Activated CD4-positive, alpha-beta T cell treated with anti-CD3 and anti-CD28 coated beads, Interleukin-2, amount 10 ng/mL, durations not matched to agents 24 days and 14 days (primary cell): ENCODE results near the gene SMU1. TPM values are rescaled to one million over a fixed set of nuclear protein-coding genes. Genes with fewer than 3 reads are reported as not detected.
"Not testable (repeated sequence)": the region's sequence is repeated elsewhere in the genome, so short reads cannot be mapped to it uniquely, and the experiment has no call there.

Experiments used
- DNase-seq: peaks from one replicate; pipeline ENCODE4 v3.0.0; 2022
- H3K27ac Mint-ChIP-seq: one replicate; pipeline ENCODE4 v1.8.0; 2022; ENCODE audit warnings: mild to moderate bottlenecking, mixed read lengths
- H3K27me3 Mint-ChIP-seq: one replicate; pipeline ENCODE4 v1.8.0; 2022; ENCODE audit warnings: mixed read lengths
- H3K36me3 Mint-ChIP-seq: one replicate; pipeline ENCODE4 v1.8.0; 2022; ENCODE audit warnings: low read depth, mild to moderate bottlenecking, mixed read lengths
- H3K4me1 Mint-ChIP-seq: one replicate; pipeline ENCODE4 v1.8.0; 2021; ENCODE audit warnings: mixed read lengths
- H3K4me3 Mint-ChIP-seq: one replicate; pipeline ENCODE4 v1.8.0; 2022; ENCODE audit warnings: mild to moderate bottlenecking, moderate library complexity, mixed read lengths
- H3K9me3 Mint-ChIP-seq: one replicate; pipeline ENCODE4 v1.8.0; 2021; ENCODE audit warnings: mixed read lengths
- intact Hi-C: fragments of 100-400 bp; cut with micrococcal nuclease; formaldehyde crosslinking; loops from one replicate; pipeline ENCODE4 v1.15.1; 2023
- total RNA-seq: library from RNA; stranded (reverse); gene quantifications from 2 replicates; pipeline ENCODE4 v1.2.3, GENCODE V29; 2022

SMU1 gene
- total RNA-seq, 1 donor from 2014 or later: 28.6 TPM

DNA sequence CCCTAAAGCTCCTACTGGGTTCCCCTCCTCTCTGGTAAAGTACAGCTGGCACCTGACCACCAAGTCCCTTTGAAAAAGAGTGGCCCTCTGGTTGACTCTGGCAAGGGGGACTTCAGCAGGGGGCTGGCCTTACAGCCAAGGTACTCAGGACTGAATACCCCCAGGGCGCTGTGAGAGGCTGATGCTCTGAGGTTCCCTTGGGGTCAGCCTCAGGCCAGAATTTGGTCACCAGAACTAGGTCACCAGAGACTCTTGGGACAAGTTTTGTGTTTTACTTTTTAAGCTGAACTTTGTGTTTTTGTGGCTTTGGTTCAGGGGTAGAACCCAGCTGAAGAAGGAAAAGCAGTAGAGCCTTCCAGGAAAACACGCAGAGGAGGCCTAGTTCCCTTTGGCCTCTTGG lies 23.3 kb upstream of the SMU1 start:
- intact Hi-C loops: no loop called here
- H3K4me3 Mint-ChIP-seq: no peak overlapping the region
- H3K27me3 Mint-ChIP-seq: no peaks in the 10 kb centered on the region
- H3K4me1 Mint-ChIP-seq: peaks cover 4% of the 10 kb centered on the region
- no peaks in the 10 kb centered on the region for H3K9me3 Mint-ChIP-seq
- no peak overlapping the region for H3K27ac Mint-ChIP-seq
- DNase-seq: no peak
- no peaks in the 10 kb centered on the region for H3K36me3 Mint-ChIP-seq

DNA sequence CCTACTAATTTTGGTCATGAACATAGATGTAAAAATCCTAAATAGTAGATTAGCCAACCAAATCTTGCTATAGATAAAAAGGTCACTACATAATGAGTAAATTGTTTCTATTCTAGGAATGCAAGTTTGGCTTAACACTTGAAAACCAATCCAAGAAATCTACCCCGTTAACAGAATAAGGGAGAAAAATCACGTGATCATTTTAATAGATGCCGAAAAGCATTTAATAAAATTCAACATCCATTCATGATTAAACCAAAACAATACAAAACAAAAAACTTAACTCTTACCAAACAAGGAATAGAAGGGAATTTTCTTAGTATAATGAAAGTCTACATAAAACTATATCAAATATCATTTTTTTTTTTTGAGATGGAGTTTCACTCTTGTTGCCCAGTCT lies 20.7 kb upstream of the SMU1 start:
- H3K36me3 Mint-ChIP-seq: peaks cover 3% of the 10 kb centered on the region
- no peak for DNase-seq
- H3K4me1 Mint-ChIP-seq: peaks cover 12% of the 10 kb centered on the region
- H3K9me3 Mint-ChIP-seq: no peaks in the 10 kb centered on the region
- no peak overlapping the region for H3K4me3 Mint-ChIP-seq
- intact Hi-C loops: no loop called here
- H3K27me3 Mint-ChIP-seq: no peaks in the 10 kb centered on the region
- H3K27ac Mint-ChIP-seq: no peak overlapping the region

DNA sequence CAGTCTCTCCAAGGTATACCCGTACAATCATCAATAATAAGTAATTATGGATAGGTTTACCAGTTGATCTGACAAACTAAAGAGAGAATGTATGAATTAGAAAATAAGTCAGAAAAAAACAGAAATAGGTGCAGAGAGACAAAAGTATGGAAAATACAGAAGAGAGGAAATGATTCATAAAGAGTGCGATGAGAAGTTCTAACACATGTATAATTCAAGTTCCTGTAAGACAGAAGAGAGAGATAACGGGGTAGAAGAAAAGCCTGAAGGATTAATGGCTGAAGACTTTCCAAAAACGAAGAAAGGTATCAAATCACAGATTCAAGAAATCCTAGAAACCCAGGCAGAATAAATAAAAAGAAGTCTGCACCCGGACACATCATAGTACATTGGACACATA lies 16.2 kb upstream of the SMU1 start:
- Mint-ChIP-seq H3K9me3 (peaks cover 7% of the 10 kb centered on the region), H3K36me3 (peaks cover 7% of the 10 kb centered on the region), H3K4me1 (peaks cover 14% of the 10 kb centered on the region), H3K27me3 (no peaks in the 10 kb centered on the region), H3K27ac (peak overlapping the region; percentile 48), H3K4me3 (peak overlapping the region; percentile 41)
- DNase-seq: no peak
- intact Hi-C loops: no loop called here

DNA sequence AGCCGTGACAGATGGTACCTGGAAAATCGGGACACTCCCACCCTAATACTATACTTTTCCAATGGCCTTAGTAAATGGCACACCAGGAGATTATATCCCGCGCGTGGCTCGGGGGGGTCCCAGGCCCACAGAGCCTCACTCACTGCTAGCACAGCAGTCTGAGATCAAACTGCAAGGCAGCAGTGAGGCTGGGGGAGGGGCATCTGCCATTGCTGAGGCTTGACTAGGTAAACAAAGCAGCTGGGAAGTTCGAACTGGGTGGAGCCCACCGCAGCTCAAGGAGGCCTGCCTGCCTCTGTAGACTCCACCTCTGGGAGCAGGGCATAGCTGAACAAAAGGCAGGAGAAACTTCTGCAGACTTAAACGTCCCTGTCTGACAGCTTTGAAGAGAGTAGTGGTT lies 9.2 kb upstream of the SMU1 start:
- not testable (repeated sequence) for H3K27me3 Mint-ChIP-seq
- H3K4me1 Mint-ChIP-seq: peaks cover 29% of the 10 kb centered on the region

DNA sequence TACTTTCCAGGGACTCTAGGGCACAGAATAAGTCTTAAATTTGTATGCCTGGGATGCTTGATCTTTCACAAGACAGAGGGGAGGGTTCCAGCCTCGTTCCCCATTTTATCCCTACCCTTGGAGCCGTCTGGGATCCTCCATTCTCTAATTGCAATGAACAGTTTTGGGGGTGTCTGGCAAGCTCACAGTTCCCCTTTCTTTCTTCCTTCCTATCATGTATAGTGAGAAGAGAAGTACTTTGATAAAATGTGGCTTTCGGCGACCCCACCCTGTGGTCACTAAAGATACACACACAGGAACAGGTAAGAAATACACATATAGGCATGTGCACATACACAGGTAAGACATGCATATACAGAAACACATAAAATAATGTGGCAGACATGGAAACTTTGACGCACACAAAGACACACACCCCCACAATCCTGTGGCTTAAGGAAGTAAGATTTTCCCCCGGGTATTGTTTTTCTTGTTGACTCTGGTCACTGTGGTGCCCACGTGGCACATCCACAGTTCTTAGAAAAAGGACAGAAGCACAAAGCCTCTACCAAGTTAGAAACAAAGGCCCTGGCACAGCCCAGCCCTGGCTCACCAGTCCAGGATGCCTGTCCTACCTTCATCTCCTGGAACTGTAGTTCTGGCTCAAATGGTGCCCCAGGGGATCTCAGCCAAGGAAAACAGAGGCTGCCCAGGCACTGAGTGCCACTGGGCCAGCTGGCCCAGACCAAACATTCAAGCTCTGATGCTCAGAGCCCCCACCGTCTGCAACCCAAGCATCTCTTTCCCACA lies 6.3 kb upstream of the SMU1 start:
- peak overlapping the region; percentile 74 for H3K4me3 Mint-ChIP-seq
- DNase-seq: peak; percentile 68
- no peaks in the 10 kb centered on the region for H3K36me3 Mint-ChIP-seq
- peaks cover 4% of the 10 kb centered on the region for H3K27me3 Mint-ChIP-seq
- H3K4me1 Mint-ChIP-seq: peaks cover 33% of the 10 kb centered on the region
- intact Hi-C loops: loop anchor here (5.0 kb wide), 1 partner anchor 35 kb away; no protein-coding TSS in a partner anchor
- H3K27ac Mint-ChIP-seq: peak overlapping the region; percentile 91
- no peaks in the 10 kb centered on the region for H3K9me3 Mint-ChIP-seq

More for the DNA sequence above, 9.2 kb upstream of the SMU1 start:
- peak; percentile 68 for DNase-seq
- H3K36me3 Mint-ChIP-seq, intact Hi-C loops, H3K27ac Mint-ChIP-seq, H3K9me3 Mint-ChIP-seq, H3K4me3 Mint-ChIP-seq: not testable (repeated sequence)

DNA sequence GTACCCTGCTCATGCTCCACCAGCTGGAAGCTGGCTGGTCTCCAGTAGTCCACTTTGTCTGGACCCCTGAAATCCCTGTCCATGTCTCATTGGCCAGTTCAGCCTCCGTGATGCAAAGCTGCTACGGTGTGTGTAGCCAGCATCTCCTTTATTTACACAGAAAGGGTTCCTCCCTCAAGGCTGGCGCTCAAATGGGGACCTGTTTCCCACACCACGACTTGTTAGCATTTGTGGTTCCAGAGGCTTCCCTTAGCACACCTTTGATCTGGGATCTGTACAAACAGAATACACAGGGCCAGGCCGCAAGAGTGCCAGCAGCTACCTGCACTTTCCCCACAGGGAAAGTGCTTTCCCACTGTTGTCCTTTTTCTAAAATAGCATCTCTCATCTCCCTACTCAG lies 5.7 kb upstream of the SMU1 start:
- Mint-ChIP-seq H3K27me3 (no peaks in the 10 kb centered on the region), H3K9me3 (no peaks in the 10 kb centered on the region), H3K27ac (peak overlapping the region; percentile 91), H3K4me3 (peak overlapping the region; percentile 74), H3K4me1 (peaks cover 34% of the 10 kb centered on the region), H3K36me3 (no peaks in the 10 kb centered on the region)
- intact Hi-C loops: loop anchor here (5.0 kb wide), 1 partner anchor 35 kb away; no protein-coding TSS in a partner anchor
- peak; percentile 77 for DNase-seq

DNA sequence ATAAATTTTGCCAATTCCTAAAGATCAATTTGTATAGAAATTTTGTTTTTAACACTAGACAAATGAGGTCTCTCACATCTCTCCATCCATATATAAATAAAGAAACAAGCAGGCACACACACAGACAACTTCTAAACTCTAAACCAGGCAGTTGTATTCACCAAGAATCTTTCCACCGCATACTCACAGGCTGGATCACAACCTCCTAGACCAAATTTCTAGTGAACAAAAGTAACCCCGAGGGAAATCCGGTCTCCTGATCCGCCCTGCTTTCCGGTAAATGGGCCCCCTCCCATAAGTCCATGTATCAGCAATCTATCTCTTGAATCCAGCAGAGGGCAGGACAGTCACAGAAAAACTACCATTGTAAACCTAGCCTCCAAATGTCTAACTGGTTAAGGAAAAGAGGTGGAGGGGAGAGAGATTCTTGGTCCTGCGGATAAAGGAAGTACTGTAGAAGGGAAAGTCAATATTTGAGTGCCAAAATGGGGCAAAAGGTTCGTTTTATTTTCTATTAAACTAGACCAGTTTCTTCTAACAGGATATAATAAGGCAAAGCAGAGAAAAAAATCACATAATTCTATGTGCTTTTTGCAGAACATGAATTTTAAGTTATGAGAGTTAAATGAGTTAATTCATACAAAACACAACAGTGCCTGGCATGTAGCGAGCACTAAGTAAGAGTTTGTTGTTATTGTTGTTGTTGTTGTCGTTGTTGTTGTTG lies 4.8 kb upstream of the SMU1 start:
- H3K36me3 Mint-ChIP-seq: peaks cover 3% of the 10 kb centered on the region
- intact Hi-C loops: loop anchor here (1.0 to 5.0 kb wide), 4 partner anchors 36 to 144 kb away; partner anchors contain the start of gene B4GALT1
- H3K9me3 Mint-ChIP-seq: no peaks in the 10 kb centered on the region
- H3K27ac Mint-ChIP-seq: no peak overlapping the region
- H3K4me3 Mint-ChIP-seq: no peak overlapping the region
- DNase-seq: peak; percentile 93
- no peaks in the 10 kb centered on the region for H3K27me3 Mint-ChIP-seq
- H3K4me1 Mint-ChIP-seq: peaks cover 36% of the 10 kb centered on the region

DNA sequence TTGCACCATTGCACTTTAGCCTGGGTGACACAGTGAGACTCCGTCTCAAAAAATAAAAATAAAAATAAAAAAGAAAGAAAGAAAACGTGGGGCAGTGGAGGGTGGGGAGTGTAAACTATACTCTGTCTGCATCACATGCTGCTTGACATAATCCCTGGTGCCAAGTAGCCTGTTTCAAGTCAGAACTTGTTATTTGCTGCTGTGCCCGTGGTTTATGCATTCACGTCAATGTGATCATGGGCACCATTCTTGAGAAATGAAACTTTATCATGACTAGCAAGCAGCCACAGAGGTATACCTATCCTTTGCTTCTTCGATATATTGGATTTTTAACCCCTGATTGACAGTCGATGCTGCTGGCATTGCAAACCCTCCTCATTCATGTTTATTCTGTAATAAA lies 4.1 kb upstream of the SMU1 start:
- DNase-seq: peak; percentile 71
- Mint-ChIP-seq H3K27me3 (no peaks in the 10 kb centered on the region), H3K4me1 (peaks cover 36% of the 10 kb centered on the region), H3K36me3 (peaks cover 5% of the 10 kb centered on the region), H3K4me3 (no peak overlapping the region), H3K9me3 (no peaks in the 10 kb centered on the region), H3K27ac (no peak overlapping the region)
- intact Hi-C loops: loop anchor here (5.0 kb wide), 1 partner anchor 37 kb away; no protein-coding TSS in a partner anchor

DNA sequence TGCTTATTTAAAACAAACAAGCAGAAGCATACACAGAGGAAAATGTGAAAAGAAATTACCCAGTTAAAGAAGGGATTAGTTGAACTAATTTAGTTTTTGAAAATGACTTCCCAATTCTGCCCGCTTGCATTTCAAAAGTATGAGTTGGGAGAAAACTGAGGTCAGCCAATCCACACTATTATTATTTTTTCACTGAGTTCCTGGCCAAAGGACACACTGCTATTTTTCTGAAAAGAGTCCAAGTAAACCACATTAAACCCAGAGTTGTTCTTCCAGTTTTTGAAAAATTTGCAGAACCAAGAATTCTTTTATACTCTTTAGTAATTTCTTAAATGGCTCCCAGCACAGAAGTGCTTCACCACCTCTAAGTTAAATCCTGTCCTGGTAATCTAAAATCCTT lies 7.5 kb downstream of the SMU1 start:
- Mint-ChIP-seq H3K9me3 (no peaks in the 10 kb centered on the region), H3K36me3 (peaks cover 55% of the 10 kb centered on the region), H3K27me3 (no peaks in the 10 kb centered on the region), H3K4me3 (no peak overlapping the region), H3K27ac (no peak overlapping the region), H3K4me1 (peaks cover 25% of the 10 kb centered on the region)
- intact Hi-C loops: no loop called here
- DNase-seq: no peak

DNA sequence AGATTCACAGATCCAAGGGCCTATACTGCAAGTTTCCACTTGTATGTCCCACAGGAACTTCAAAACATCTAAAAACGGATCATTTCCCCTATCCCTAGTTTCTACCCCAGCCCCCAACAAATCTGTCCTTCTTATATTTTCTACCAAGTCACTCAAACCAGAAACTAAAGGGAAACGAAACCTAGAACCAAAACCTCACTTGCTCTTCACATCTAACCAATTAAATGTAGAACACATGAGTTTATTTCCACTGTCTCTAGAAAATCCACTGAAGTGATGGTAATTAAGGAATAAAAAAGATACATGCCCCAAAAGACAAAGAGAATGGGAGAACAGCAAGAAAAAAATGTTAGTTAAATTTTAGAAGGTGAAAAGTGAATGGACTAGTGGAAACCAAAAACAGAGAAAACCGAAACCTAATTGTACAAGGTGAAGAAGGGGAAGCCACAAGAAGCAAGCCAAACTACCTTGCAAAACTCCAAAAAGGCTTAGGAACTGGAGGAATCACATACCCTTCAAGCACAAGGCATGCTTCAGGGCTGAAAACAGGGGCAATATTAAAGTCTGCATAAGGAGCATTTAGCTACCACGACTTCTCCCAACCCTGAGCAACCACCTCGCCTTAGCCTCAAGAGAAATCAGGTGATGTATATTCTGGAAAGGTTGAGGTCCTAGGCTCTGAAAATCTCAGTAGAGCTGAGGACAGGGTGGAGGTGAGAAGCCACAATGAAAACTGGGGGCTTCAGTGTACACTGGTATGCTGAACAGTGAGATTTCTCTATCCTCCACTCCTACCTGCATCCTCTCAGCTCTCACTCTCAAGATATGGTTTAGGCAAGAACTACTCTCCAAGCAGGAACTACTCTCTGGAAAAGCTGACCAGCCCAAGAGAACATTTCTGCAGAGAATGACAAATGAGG lies 11.1 kb downstream of the SMU1 start:
- peak overlapping the region; percentile 12 for H3K27ac Mint-ChIP-seq
- H3K9me3 Mint-ChIP-seq: no peaks in the 10 kb centered on the region
- H3K4me1 Mint-ChIP-seq: peaks cover 16% of the 10 kb centered on the region
- H3K4me3 Mint-ChIP-seq: no peak overlapping the region
- H3K27me3 Mint-ChIP-seq: no peaks in the 10 kb centered on the region
- intact Hi-C loops: no loop called here
- DNase-seq: no peak
- peaks cover 51% of the 10 kb centered on the region for H3K36me3 Mint-ChIP-seq

DNA sequence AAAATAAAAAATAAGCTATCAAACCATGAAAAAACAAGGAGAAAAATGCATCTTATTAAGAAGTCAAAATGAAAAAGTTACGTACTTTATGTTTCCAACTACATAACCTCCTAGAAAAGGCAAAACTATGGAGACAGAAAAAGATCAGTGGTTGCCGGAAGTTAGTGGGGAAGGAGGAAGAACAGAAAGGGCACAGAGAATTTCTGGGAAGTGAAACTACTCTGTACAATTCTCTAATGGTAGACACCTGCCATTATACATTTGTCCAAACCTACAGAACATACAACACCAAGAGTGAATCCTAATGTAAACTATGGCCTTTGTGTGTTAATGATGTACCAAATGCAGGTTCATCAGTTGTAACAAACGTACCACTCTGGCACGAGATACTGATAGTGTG lies 25.3 kb downstream of the SMU1 start:
- Mint-ChIP-seq H3K36me3 (peaks cover 57% of the 10 kb centered on the region), H3K9me3 (no peaks in the 10 kb centered on the region), H3K27me3 (no peaks in the 10 kb centered on the region), H3K4me1 (peaks cover 7% of the 10 kb centered on the region), H3K27ac (no peak overlapping the region), H3K4me3 (no peak overlapping the region)
- DNase-seq: no peak
- intact Hi-C loops: no loop called here

DNA sequence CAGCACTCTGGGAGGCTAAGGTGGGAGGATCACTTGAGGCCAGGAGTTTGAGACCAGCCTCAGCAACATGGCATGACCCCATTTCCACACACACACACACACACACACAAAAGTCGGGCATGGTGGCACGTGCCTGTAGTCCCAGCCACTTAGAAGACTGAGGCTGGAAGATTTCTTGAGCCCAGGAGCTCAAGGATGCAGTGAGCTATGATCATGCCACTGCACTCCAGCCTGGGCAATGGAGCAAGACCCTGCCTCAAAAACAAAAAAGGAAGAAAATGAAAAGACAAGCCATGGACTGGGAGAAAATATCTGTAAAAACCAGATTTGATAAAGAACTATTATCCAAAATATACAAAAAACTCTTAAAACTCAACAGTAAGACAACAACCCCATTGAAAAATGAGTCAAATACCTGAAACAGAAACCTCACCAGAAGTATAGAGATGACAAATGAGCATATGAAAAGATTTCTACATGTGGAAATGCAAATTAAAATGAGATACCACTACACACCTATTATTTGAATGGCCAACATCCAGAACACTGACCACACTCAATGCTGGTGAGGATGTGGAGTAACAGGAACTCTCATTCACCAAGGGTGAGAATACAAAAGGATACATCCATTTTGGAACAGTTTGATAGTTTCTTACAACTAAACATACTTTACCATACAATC lies 26.7 kb downstream of the SMU1 start:
- H3K27ac Mint-ChIP-seq: peak overlapping the region; percentile 6
- H3K9me3 Mint-ChIP-seq: no peaks in the 10 kb centered on the region
- intact Hi-C loops: no loop called here
- peaks cover 8% of the 10 kb centered on the region for H3K4me1 Mint-ChIP-seq
- H3K27me3 Mint-ChIP-seq: no peaks in the 10 kb centered on the region
- peaks cover 54% of the 10 kb centered on the region for H3K36me3 Mint-ChIP-seq
- no peak overlapping the region for H3K4me3 Mint-ChIP-seq
- no peak for DNase-seq

DNA sequence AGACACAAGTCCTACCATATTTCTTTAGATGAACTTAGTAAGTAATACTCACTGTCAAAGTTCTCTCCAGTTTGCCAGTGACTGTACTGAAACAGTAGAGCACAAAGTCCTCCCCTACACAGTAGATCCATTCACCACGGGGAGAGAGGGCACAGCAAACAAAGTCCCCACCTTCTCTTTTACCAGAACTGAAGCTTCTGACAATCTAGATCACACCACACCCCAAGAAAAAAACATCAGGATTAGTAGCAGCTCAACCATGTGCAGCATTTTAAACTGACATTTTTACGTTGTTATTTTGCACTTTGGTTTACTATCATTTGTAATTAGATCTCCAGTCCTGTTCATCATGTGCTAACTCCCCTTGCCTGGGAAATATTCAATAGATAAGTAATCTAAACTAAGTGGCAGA lies 28.4 kb downstream of the SMU1 start:
- Mint-ChIP-seq H3K4me3 (no peak overlapping the region), H3K27me3 (no peaks in the 10 kb centered on the region), H3K27ac (peak overlapping the region; percentile 10), H3K36me3 (peaks cover 49% of the 10 kb centered on the region), H3K9me3 (no peaks in the 10 kb centered on the region), H3K4me1 (peaks cover 18% of the 10 kb centered on the region)
- intact Hi-C loops: no loop called here
- no peak for DNase-seq
